ENCODE measurements around the gene ARHGAP8.
"Not testable (repeated sequence)": the region's sequence is repeated elsewhere in the genome, so short reads cannot be mapped to it uniquely, and the experiment has no call there.

Gene ARHGAP8

DNA sequence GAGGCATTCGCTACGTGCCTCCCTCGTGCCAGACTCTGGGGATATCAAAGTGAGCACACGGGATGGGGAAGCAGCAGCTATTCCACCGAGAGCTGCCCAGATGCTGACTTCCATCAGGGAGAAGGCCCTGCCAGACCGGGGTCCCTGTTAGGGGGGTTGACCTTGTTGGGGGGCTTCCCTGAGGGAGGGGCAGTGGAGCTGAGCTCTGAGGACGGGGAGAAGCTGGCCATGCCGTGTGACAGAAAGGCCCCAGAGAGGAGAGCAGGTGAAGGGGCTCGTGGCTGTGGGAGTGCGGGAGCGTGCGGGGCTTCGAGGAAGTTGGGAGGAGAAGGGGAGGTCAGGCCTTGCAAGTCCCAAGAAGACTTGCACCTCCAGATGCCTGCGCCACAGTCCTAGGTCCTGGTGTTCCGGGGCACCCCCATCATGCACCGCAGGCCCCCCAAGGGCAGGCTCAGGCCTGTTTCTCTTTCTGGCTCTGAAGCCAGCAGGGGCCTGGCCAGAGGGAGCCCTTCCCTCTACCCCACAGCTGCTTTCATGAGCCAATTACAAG is 94.4 kb downstream of the ARHGAP8 start:
- no peak for DNase-seq (ENCODE audit: low spot score)
- TF ChIP-seq, protein P1, sequence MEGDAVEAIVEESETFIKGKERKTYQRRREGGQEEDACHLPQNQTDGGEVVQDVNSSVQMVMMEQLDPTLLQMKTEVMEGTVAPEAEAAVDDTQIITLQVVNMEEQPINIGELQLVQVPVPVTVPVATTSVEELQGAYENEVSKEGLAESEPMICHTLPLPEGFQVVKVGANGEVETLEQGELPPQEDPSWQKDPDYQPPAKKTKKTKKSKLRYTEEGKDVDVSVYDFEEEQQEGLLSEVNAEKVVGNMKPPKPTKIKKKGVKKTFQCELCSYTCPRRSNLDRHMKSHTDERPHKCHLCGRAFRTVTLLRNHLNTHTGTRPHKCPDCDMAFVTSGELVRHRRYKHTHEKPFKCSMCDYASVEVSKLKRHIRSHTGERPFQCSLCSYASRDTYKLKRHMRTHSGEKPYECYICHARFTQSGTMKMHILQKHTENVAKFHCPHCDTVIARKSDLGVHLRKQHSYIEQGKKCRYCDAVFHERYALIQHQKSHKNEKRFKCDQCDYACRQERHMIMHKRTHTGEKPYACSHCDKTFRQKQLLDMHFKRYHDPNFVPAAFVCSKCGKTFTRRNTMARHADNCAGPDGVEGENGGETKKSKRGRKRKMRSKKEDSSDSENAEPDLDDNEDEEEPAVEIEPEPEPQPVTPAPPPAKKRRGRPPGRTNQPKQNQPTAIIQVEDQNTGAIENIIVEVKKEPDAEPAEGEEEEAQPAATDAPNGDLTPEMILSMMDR (IDR thresholded peaks at IDR 0.05; ENCODE audit: borderline replicate concordance, control extremely low read depth, extremely low read depth, insufficient read depth, missing control alignments), result no peak
- in situ Hi-C loops (cut with MboI; ENCODE audit: low sequenced_read_pairs, unreplicated experiment), result no loop called here

DNA sequence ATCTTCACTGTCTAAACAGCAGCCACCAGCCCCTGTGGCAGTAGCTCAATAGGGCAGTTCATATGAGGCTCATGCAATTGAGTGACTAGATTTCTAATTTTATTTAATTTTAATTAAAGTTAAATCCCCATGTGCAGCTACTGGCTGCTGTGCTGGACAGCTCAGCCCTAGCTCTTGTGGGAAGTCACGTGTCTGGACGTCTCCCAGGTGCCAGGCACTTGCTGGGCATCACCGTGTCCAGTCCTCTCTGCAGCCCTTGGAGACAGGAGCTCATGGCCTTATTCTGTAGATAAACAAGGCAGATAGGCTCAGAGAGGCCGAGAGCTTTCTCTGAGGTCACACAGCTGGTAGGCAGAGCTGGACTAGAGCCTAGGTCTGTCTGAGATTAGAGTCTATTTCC is 95.0 kb downstream of the ARHGAP8 start:
- TF ChIP-seq, protein P1 (IDR thresholded peaks at IDR 0.05; ENCODE audit: borderline replicate concordance, control extremely low read depth, extremely low read depth, insufficient read depth, missing control alignments), result no peak
- in situ Hi-C loops (cut with MboI; ENCODE audit: low sequenced_read_pairs, unreplicated experiment), result no loop called here
- no peak for DNase-seq (ENCODE audit: low spot score)

DNA sequence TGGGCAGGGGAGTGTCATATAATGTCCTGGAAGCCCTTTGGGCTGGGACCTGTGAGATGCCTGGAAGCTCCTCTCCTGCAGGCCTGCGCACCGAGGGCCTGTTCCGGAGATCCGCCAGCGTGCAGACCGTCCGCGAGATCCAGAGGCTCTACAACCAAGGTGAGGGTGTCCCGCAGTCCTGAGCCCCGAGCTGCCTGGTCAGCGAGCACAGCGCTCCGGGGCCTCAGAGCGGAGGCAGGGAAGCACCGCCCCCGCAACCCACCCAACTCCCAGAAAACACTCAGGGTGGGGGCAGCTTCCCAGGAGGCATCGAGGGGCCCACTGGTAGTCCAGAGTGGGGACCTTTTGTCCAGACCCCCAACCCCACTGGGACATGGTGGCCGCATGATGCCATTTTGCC is 95.5 kb downstream of the ARHGAP8 start:
- in situ Hi-C loops (cut with MboI; ENCODE audit: low sequenced_read_pairs, unreplicated experiment), result no loop called here
- TF ChIP-seq, protein P1 (IDR thresholded peaks at IDR 0.05; ENCODE audit: borderline replicate concordance, control extremely low read depth, extremely low read depth, insufficient read depth, missing control alignments), result no peak
- DNase-seq (ENCODE audit: low spot score), result no peak

DNA sequence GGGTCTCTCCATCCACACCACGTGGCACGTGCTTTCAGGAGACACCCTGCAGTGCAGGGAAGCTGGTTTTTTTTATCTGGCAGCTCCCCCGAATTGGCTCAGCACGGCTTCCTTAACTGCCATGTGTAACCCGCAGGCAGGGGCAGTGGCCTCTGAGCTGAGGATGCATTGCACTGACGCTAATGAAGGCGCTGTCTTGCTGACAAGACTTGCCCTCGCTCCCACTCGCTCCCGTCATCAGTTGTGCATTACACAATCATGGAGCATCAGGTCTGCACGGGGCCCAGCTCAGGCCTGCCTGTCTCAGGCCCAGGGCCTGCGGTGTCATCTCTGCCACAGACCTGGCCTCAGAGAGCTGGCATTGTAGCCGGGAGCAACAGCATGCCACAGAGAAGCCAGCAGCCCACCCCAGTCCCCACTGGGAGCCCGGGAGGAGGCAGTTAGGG is 95.9 kb downstream of the ARHGAP8 start:
- in situ Hi-C loops (cut with MboI; ENCODE audit: low sequenced_read_pairs, unreplicated experiment), result no loop called here
- no peak for DNase-seq (ENCODE audit: low spot score)
- TF ChIP-seq, protein P1 (IDR thresholded peaks at IDR 0.05; ENCODE audit: borderline replicate concordance, control extremely low read depth, extremely low read depth, insufficient read depth, missing control alignments), result no peak

DNA sequence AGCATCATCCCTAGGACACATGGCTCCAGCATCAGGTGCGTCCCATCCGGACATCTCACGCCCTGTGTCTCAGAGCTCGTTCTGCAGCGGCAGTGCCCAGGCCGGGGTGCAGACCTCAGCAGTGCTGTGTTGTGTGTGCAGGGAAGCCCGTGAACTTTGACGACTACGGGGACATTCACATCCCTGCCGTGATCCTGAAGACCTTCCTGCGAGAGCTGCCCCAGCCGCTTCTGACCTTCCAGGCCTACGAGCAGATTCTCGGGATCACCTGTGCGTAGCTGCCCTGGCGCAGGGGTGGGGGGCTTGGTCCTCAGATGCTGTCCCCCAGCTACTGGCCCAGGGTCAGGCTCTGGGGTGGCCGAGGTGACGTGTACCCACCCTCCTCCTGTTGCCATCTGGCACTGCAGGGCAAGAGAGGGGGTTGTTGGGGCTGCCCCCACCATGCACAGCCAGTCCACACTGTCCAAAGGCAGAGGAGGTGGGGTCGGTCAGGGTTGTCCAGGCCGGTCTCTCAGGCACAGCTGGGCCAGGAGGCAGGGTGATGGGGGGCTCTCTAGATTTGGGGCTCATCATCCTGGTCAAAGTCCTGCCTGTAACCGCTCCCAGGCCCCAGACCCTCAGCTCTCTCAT is 96.5 kb downstream of the ARHGAP8 start:
- TF ChIP-seq, protein P1 (IDR thresholded peaks at IDR 0.05; ENCODE audit: borderline replicate concordance, control extremely low read depth, extremely low read depth, insufficient read depth, missing control alignments), result no peak
- in situ Hi-C loops (cut with MboI; ENCODE audit: low sequenced_read_pairs, unreplicated experiment), result no loop called here
- DNase-seq (ENCODE audit: low spot score), result no peak

DNA sequence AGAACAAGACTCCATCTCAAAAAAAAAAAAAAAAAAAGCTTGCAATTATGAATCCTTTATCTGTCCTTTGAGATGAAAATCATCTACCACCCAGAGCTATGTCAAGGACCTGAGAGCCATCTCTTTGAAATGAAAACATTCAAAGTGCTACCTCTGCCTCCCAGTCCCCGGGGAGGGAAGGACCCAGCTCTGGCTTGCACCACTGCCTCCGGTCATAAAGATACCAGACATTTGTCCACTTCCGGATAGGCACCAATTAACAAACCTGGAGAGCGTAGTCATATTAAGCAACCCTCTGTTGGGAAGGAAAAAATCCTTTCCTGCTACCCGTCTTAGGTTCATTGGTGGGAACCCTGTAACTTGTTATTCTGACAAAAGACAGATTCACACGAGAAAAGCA is 98.6 kb downstream of the ARHGAP8 start:
- in situ Hi-C loops (cut with MboI; ENCODE audit: low sequenced_read_pairs, unreplicated experiment), result no loop called here
- TF ChIP-seq, protein P1 (IDR thresholded peaks at IDR 0.05; ENCODE audit: borderline replicate concordance, control extremely low read depth, extremely low read depth, insufficient read depth, missing control alignments), result no peak
- DNase-seq (ENCODE audit: low spot score), result no peak

DNA sequence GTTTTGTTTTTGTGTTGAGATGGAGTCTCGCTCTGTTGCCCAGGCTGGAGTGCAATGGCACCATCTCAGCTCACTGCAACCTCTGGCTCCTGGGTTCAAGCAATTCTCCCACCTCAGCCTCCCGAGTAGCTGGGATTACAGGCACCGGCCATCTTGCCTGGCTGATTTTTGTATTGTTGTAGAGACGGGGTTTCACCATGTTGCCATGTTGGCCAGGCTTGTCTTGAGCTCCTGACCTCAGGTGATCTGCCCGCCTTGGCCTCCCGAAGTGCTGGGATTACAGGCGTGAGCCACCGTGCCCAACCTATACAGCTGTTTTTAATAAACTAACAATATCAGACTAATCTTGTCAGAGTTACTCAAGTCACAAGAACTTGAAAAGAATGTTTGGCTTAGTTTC is 102.3 kb downstream of the ARHGAP8 start:
- DNase-seq (ENCODE audit: low spot score), result not testable (repeated sequence)

More for the DNA sequence above, 102.3 kb downstream of the ARHGAP8 start:
- in situ Hi-C loops (cut with MboI; ENCODE audit: low sequenced_read_pairs, unreplicated experiment), result not testable (repeated sequence)
